Right cardiac atrium (tissue), 5 donors: ENCODE data around the gene PKHD1. TPM values are rescaled to one million over a fixed set of nuclear protein-coding genes. Genes with fewer than 3 reads are reported as not detected.
A peak's percentile ranks its signal among the peaks of the same experiment; 100 is the strongest.

Experiments
- ATAC-seq, 2 donors: fragments of 200-7000 bp; cut with Tn5 transposase; one replicate each; pipeline versions ENCODE4 v1.8.0 to v1.9.1; 2020; ENCODE audit warnings: moderate library complexity in 2 of 2, mild to moderate bottlenecking in 1 of 2
- DNase-seq, 3 donors: peaks; one replicate each; pipeline ENCODE4 v3.0.0-alpha.2; 2020
- H3K27ac ChIP-seq: one replicate; pipeline ENCODE4 v1.5.1; 2013; ENCODE audit warnings: mild to moderate bottlenecking, low read length, control low read depth, moderate library complexity
- H3K27me3 ChIP-seq: one replicate; pipeline ENCODE4 v1.6.1; 2013; ENCODE audit not compliant: control insufficient read depth, insufficient read depth
- H3K4me1 ChIP-seq: one replicate; pipeline ENCODE4 v1.6.1; 2013; ENCODE audit warnings: low read length; ENCODE audit not compliant: control insufficient read depth, insufficient read depth
- H3K4me3 ChIP-seq: one replicate; pipeline ENCODE4 v1.5.1; 2013; ENCODE audit warnings: low read length, control low read depth
- H3K9me3 ChIP-seq: one replicate; pipeline ENCODE4 v1.6.1; 2013; ENCODE audit warnings: low read length; ENCODE audit not compliant: control insufficient read depth
- WGBS: extraction: QIAGEN DNeasy Blood & Tissue Kit; methylation state at CpG from one replicate; pipeline ENCODE4 v1.1.7; 2013; 5-methylcytosine and 5-hydroxymethylcytosine counted together
- intact Hi-C, 4 donors: fragments of 100-400 bp; cut with DNase I; formaldehyde crosslinking; loops; one replicate each; pipeline versions ENCODE4 v1.11.0 to v1.14.0; 2022 to 2023
- polyA plus RNA-seq: library from polyadenylated mRNA; stranded (reverse); fragments of 200-250 nt; gene quantifications from one replicate; pipeline ENCODE4 v1.2.3, GENCODE V29; 2013
- total RNA-seq, 4 donors: library from RNA; stranded (reverse); fragmentation: NEBNext Ultra II Directional; extraction: Animal tissue kit (Norgen Biotek cat#: 25700); gene quantifications; one replicate each; pipeline ENCODE4 v1.2.1, GENCODE V29; 2021
- donor health status: healthy with polysubstance abuse.
- donor health status: DM: no; HTN: yes; CAD: no.
- donor health status: DM: no; HTN: no; CAD: no.
- donor health status: DM: no; HTN: yes; CAD: no; lungs with severe emphysema.
- donor health status: DM: yes; HTN: yes; CAD: no.

Gene PKHD1
- total and polyA plus RNA-seq, 5 donors = under 0.01 to 0.03 TPM; not detected in 3

- intact Hi-C loops = no loop called here
- H3K9me3 ChIP-seq = no peaks in the 10 kb centered on the region
- no peak overlapping the region for H3K4me3 ChIP-seq
- H3K27me3 ChIP-seq = no peaks in the 10 kb centered on the region
- ATAC-seq (no peak), DNase-seq (no peak)
- no peaks in the 10 kb centered on the region for H3K4me1 ChIP-seq
- H3K27ac ChIP-seq = no peak overlapping the region
- WGBS = 63% methylated on average over 2 of the region's 2 CpGs
These were observed 384.6 kb downstream of the PKHD1 start for GRCh38 chr6:51702851-51703250.

DNA sequence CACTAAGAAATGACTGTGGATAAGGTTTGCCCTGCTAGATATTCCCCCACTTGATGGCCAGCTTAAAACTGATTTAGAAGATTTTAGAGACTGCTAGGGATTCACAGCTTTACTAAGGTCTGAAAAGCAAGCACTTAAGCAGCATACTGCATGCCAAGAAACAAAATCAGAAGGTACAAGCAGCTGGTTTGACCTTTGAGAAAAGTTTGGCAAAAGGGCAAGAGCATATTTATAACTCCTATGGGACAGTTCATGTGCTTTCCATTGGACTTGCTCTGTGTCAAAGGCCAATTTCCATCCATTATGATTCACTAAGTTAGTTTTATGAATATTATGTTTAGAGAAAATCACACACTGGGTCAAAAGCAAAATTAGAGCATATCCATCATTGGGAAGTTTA, 402.8 kb downstream of the PKHD1 start:
- Histone ChIP-seq H3K4me3 (no peak overlapping the region), H3K27ac (no peak overlapping the region), H3K27me3 (no peaks in the 10 kb centered on the region), H3K4me1 (peaks cover 2% of the 10 kb centered on the region), H3K9me3 (no peaks in the 10 kb centered on the region)
- ATAC-seq = peak in 1 of 2 donors; percentile 66
- no peak for DNase-seq
- intact Hi-C loops = no loop called here

DNA sequence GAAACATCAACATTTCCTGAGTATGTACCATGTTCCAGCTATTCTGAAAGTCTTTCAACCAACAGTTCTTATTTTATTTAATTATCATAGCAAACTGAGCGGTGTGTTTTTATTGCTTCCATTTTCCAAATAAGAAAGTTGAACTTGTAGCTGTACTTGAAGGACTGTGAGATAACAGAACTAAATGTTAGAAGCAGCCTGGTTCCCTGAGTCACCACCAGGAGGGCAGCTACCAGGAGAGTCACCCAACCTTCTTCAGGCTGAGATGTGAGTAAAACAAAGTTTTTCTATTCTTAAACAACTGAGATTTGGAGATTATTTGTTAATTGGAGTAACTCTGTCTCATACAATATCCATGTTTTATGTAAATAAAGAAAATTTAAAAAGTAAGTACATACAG, 403.4 kb downstream of the PKHD1 start:
- Histone ChIP-seq H3K9me3 (no peaks in the 10 kb centered on the region), H3K4me3 (no peak overlapping the region), H3K4me1 (peaks cover 2% of the 10 kb centered on the region), H3K27me3 (no peaks in the 10 kb centered on the region), H3K27ac (no peak overlapping the region)
- ATAC-seq (no peak), DNase-seq (no peak)
- intact Hi-C loops = no loop called here
- 74% methylated on average over 1 of the region's 1 CpG for WGBS

DNA sequence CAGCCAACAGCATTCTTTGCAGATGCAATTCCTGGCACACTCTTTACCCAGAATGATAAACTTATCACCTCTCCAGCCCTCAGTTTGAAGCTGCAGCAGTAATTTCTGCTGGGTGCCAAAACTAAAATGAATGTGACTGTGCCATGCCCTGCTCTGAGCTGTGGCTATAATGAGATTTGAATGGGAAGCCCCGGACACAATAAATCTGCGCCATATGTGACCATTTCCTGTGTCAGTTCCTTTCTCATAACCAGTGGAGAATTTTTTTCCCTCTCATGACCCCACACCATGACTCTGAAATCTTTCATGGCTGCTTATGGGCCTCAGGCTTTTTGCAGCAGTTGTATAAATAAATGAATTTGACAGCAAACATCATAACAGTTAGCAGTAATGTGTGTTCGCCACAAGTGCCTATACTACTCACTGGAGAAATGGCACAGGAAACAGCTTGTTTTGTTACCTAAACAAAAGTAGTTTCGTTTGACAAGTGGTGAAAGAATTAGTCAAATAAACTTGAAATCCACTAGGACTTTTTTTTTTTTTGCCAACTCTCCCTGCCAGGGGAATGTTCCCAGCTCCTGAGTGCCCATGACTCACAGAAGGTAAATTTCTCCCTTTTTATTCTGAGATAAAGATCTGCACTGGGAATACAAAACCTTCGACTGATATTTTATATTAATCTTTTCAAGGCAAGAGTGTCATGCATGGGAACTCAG, 408.4 kb downstream of the PKHD1 start:
- no peaks in the 10 kb centered on the region for H3K27me3 ChIP-seq
- H3K27ac ChIP-seq = peak overlapping the region; percentile 45
- H3K4me3 ChIP-seq = no peak overlapping the region
- no peaks in the 10 kb centered on the region for H3K4me1 ChIP-seq
- intact Hi-C loops = no loop called here
- DNase-seq (no peak), ATAC-seq (peak; percentile 83 to 91)
- 29% methylated on average over 5 of the region's 5 CpGs for WGBS
- H3K9me3 ChIP-seq = no peaks in the 10 kb centered on the region

- intact Hi-C loops = no loop called here
- Histone ChIP-seq H3K9me3 (no peaks in the 10 kb centered on the region), H3K4me3 (no peak overlapping the region), H3K27ac (no peak overlapping the region), H3K27me3 (no peaks in the 10 kb centered on the region), H3K4me1 (no peaks in the 10 kb centered on the region)
- 43% methylated on average over 1 of the region's 1 CpG for WGBS
- no peak for ATAC-seq
- DNase-seq = no peak
These were observed 409.1 kb downstream of the PKHD1 start for GRCh38 chr6:51678274-51678673.

DNA sequence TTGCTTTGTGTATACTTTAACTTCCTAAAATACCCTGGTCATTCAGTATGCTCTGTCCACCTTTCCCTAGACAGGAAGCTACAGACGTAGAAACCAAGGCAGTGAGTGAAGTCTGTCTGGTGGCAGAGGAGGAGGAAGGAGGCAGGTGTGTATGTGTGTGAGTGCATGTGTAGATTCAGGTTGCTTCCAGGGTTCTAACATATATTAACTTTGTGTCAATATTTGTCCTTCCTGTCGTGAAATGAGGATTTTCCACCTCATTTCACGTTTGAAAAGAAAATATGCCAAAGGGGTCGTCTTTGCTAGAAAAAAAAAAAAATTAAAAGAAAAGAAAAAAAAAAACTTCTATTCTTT, 411.5 kb downstream of the PKHD1 start:
- no peak overlapping the region for H3K4me3 ChIP-seq
- no peak overlapping the region for H3K27ac ChIP-seq
- 62% methylated on average over 4 of the region's 4 CpGs for WGBS
- H3K4me1 ChIP-seq = no peaks in the 10 kb centered on the region
- H3K9me3 ChIP-seq = no peaks in the 10 kb centered on the region
- intact Hi-C loops = no loop called here
- no peaks in the 10 kb centered on the region for H3K27me3 ChIP-seq
- DNase-seq (no peak), ATAC-seq (no peak)

DNA sequence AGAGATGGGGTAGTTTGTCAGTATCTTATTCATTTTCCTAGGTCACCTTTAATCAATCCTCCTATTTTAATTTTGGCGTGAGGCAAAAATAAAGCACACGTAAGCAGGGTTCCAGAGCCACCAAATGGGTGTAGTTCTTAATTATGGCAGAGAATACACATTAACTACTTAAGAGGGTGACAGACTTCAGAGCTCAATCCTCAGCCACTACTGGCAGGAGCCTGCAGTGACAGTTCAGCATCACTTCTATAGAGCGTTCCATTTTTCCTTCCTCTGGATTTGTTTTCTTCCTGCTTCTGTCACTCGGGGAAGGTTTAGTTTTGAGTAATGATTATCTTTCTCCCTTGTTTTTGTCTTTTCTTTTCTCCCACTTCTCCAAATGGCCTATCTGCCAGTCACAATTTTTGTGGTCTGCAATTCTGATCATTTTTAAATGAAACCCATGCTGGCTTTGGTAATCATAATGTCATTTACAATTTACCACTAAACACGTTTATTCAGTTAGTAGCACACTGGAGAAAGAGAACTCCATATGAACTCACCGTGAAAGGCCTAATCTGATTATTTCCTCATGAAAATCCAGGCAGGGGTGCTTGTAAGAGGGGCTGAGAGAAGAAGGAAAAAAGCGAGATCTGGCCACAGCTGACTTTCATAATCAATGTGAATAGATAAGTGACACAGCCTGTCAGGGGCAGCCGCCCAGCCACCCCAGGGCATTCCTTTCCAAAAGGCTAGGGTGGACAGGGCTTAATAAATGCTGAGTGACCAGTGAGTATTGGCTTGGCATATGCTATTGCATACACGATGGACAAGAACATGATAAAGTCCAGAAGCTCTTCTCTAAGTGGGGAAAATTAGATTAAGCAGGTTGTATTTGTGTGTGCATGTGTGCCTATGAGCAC, 412.1 kb downstream of the PKHD1 start:
- no peak for ATAC-seq
- intact Hi-C loops = no loop called here
- DNase-seq = no peak
- Histone ChIP-seq H3K9me3 (no peaks in the 10 kb centered on the region), H3K27ac (no peak overlapping the region), H3K4me1 (no peaks in the 10 kb centered on the region), H3K4me3 (no peak overlapping the region), H3K27me3 (no peaks in the 10 kb centered on the region)
- WGBS = 40% methylated on average over 9 of the region's 9 CpGs

DNA sequence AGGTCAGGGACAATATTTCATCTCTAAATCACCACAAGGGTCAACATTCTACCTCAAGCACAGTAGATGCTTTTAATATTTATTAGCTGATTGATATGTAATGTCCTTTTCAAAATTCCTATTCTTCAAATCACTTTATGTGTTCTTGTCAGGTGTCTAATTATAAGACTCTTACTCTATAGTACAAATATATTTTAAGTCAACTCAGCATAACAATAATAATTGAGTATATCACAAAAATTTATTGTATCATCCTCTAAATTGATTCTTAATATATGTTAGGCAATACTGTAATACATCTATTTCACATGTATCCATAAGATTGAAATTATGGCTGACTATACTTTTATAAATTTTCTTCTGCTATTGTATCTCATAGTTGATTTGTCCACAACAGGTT, 423.9 kb downstream of the PKHD1 start:
- no peak overlapping the region for H3K4me3 ChIP-seq
- ATAC-seq (no peak), DNase-seq (no peak)
- intact Hi-C loops = no loop called here
- no peaks in the 10 kb centered on the region for H3K9me3 ChIP-seq
- no peak overlapping the region for H3K27ac ChIP-seq
- H3K27me3 ChIP-seq = no peaks in the 10 kb centered on the region
- no peaks in the 10 kb centered on the region for H3K4me1 ChIP-seq

DNA sequence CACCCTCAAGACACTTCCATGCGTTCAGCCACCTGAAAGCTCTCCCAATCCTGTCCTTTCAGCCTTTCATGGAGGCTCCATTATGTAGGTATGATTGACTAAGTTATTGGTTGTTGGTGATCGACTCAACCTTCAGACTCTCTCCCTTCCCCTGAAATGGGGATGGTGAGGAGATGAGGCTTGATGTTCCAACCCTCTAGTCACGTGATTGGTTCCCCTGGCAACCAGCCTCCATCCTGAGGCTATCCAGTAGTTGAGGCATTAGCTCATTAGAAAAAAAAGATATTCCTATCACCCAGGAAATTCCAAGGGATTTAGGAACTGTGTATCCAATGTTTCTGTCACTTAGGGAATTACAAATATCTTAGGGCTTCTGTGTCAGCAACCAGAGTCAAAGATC, 426.6 kb downstream of the PKHD1 start:
- no peak for DNase-seq
- no peak for ATAC-seq
- Histone ChIP-seq H3K27me3 (no peaks in the 10 kb centered on the region), H3K27ac (no peak overlapping the region), H3K4me3 (no peak overlapping the region), H3K9me3 (no peaks in the 10 kb centered on the region), H3K4me1 (no peaks in the 10 kb centered on the region)
- intact Hi-C loops = no loop called here
- 67% methylated on average over 3 of the region's 3 CpGs for WGBS

GRCh38 chr6:51657491-51657890, 429.9 kb downstream of the PKHD1 start:
- DNase-seq (no peak), ATAC-seq (no peak)
- no peak overlapping the region for H3K27ac ChIP-seq
- no peaks in the 10 kb centered on the region for H3K4me1 ChIP-seq
- no peaks in the 10 kb centered on the region for H3K27me3 ChIP-seq
- 84% methylated on average over 3 of the region's 3 CpGs for WGBS
- no peaks in the 10 kb centered on the region for H3K9me3 ChIP-seq
- H3K4me3 ChIP-seq = no peak overlapping the region
- intact Hi-C loops = no loop called here

DNA sequence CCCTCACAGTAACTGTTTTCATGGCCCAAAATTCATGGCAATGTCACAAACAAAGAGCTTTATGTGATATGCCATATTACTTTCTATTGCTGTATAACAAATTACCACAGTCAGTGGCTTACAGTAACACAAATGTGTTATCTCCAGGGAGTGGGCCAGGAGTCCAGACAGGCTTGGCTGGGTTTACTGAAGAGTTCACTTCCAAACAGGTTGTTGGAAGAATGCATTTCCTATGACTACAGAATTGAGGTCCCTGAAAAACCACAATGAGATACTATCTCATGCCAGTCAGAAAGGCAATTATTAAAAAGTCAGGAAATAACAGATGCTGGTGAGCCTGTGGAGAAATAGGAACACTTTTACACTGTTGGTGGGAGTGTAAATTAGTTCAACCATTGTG, 431.9 kb downstream of the PKHD1 start:
- ATAC-seq = no peak
- Histone ChIP-seq H3K4me3 (no peak overlapping the region), H3K4me1 (no peaks in the 10 kb centered on the region), H3K27ac (no peak overlapping the region), H3K27me3 (no peaks in the 10 kb centered on the region), H3K9me3 (no peaks in the 10 kb centered on the region)
- intact Hi-C loops = no loop called here
- no peak for DNase-seq
